ENCODE measurements around the gene NDUFS6. TPM values are rescaled to one million over a fixed set of nuclear protein-coding genes. Genes with fewer than 3 reads are reported as not detected.

The NDUFS6 gene
- total and polyA plus RNA-seq, 4 donors = 18.0 to 67.9 (median 39.6) TPM

- Histone ChIP-seq H3K36me3 (ENCODE audit: control insufficient read depth in 4 of 4, insufficient read depth in 4 of 4, low read length in 4 of 4) (peaks cover 34 to 53% (median 35%) of the 10 kb centered on the region in 4 donors), H3K9me3 (ENCODE audit: control insufficient read depth in 4 of 4, insufficient read depth in 3 of 4, low read length in 3 of 4) (peaks cover 0 to 5% (median 1%) of the 10 kb centered on the region in 4 donors), H3K4me3 (no peak overlapping the region), H3K4me1 (ENCODE audit: control insufficient read depth in 5 of 5, insufficient read depth in 5 of 5, low read length in 5 of 5) (no peaks in the 10 kb centered on the region), H3K9ac (ENCODE audit: insufficient read depth in 1 of 2, low read length in 2 of 2) (no peak overlapping the region), H3K27me3 (ENCODE audit: control insufficient read depth in 3 of 3, insufficient read depth in 3 of 3, low read length in 2 of 3) (no peaks in the 10 kb centered on the region), H3K27ac (ENCODE audit: low read depth in 1 of 2, low read length in 1 of 2) (no peak overlapping the region)
- ATAC-seq (ENCODE audit: insufficient read depth, low FRiP score) = no peak
- DNase-seq = no peak
- 90 to 96% methylated on average over 15 of the region's 15 CpGs for WGBS, 2 donors
- TF ChIP-seq, protein P1, sequence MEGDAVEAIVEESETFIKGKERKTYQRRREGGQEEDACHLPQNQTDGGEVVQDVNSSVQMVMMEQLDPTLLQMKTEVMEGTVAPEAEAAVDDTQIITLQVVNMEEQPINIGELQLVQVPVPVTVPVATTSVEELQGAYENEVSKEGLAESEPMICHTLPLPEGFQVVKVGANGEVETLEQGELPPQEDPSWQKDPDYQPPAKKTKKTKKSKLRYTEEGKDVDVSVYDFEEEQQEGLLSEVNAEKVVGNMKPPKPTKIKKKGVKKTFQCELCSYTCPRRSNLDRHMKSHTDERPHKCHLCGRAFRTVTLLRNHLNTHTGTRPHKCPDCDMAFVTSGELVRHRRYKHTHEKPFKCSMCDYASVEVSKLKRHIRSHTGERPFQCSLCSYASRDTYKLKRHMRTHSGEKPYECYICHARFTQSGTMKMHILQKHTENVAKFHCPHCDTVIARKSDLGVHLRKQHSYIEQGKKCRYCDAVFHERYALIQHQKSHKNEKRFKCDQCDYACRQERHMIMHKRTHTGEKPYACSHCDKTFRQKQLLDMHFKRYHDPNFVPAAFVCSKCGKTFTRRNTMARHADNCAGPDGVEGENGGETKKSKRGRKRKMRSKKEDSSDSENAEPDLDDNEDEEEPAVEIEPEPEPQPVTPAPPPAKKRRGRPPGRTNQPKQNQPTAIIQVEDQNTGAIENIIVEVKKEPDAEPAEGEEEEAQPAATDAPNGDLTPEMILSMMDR (IDR thresholded peaks at IDR 0.05; ENCODE audit: control extremely low read depth, extremely low read depth) = no peak
These were observed 16.2 kb downstream of the NDUFS6 start for GRCh38 chr5:1817261-1818043.

GRCh38 chr5:1818784-1819183 is 17.6 kb downstream of the NDUFS6 start:
- no peak for ATAC-seq (ENCODE audit: insufficient read depth, low FRiP score)

DNA sequence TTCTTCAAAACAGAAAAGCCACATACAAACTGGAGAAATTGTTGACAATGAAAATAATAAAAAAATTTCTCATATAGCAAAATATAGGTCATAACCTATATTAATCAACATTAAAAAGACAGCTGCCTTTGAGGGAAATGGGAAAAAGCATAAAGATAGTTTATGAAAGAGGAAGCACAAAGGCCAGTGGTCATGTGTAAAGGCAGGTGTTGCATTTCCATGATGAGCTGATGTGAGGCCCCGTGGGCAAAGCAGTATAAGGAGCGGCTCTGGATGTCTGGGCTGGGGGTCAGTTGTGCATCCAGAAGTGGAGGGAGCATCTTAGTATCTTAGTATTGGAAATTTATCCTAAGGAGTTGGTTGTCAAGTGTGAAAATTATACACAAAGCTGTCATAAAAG is 18.3 kb downstream of the NDUFS6 start:
- Histone ChIP-seq H3K27me3 (ENCODE audit: control insufficient read depth in 3 of 3, insufficient read depth in 3 of 3, low read length in 2 of 3) (no peaks in the 10 kb centered on the region), H3K4me1 (ENCODE audit: control insufficient read depth in 5 of 5, insufficient read depth in 5 of 5, low read length in 5 of 5) (no peaks in the 10 kb centered on the region), H3K4me3 (no peak overlapping the region), H3K9ac (ENCODE audit: insufficient read depth in 1 of 2, low read length in 2 of 2) (no peak overlapping the region), H3K9me3 (ENCODE audit: control insufficient read depth in 4 of 4, insufficient read depth in 3 of 4, low read length in 3 of 4) (peaks cover 0 to 5% (median 1%) of the 10 kb centered on the region in 4 donors), H3K27ac (ENCODE audit: low read depth in 1 of 2, low read length in 1 of 2) (no peak overlapping the region), H3K36me3 (ENCODE audit: control insufficient read depth in 4 of 4, insufficient read depth in 4 of 4, low read length in 4 of 4) (peaks cover 26 to 50% (median 27%) of the 10 kb centered on the region in 4 donors)
- TF ChIP-seq, protein P1 (IDR thresholded peaks at IDR 0.05; ENCODE audit: control extremely low read depth, extremely low read depth) = no peak
- WGBS, 2 donors = 87 to 94% methylated on average over 2 of the region's 2 CpGs
- ATAC-seq (ENCODE audit: insufficient read depth, low FRiP score) (no peak), DNase-seq (no peak)

More at GRCh38 chr5:1818784-1819183, 17.6 kb downstream of the NDUFS6 start:
- Histone ChIP-seq H3K9ac (ENCODE audit: insufficient read depth in 1 of 2, low read length in 2 of 2) (no peak overlapping the region), H3K4me3 (no peak overlapping the region), H3K27ac (ENCODE audit: low read depth in 1 of 2, low read length in 1 of 2) (no peak overlapping the region), H3K9me3 (ENCODE audit: control insufficient read depth in 4 of 4, insufficient read depth in 3 of 4, low read length in 3 of 4) (peaks cover 0 to 5% (median 1%) of the 10 kb centered on the region in 4 donors), H3K36me3 (ENCODE audit: control insufficient read depth in 4 of 4, insufficient read depth in 4 of 4, low read length in 4 of 4) (peaks cover 29 to 51% (median 31%) of the 10 kb centered on the region in 4 donors), H3K4me1 (ENCODE audit: control insufficient read depth in 5 of 5, insufficient read depth in 5 of 5, low read length in 5 of 5) (no peaks in the 10 kb centered on the region), H3K27me3 (ENCODE audit: control insufficient read depth in 3 of 3, insufficient read depth in 3 of 3, low read length in 2 of 3) (no peaks in the 10 kb centered on the region)
- DNase-seq = no peak
- TF ChIP-seq, protein P1 (IDR thresholded peaks at IDR 0.05; ENCODE audit: control extremely low read depth, extremely low read depth) = no peak
- WGBS, 2 donors = 92 to 94% methylated on average over 5 of the region's 5 CpGs
